Activated naive CD4-positive, alpha-beta T cell treated with anti-CD3 and anti-CD28 coated beads, Interleukin-2, amount 50 U/mL, for 24 hours (primary cell): ENCODE results near the gene NUAK1.

Source experiments
- H3K27ac Mint-ChIP-seq: one replicate; pipeline ENCODE4 v1.8.0; 2021; ENCODE audit warnings: mild to moderate bottlenecking, mixed read lengths
- H3K27me3 Mint-ChIP-seq: one replicate; pipeline ENCODE4 v1.8.0; 2021; ENCODE audit warnings: mixed read lengths
- H3K36me3 Mint-ChIP-seq: one replicate; pipeline ENCODE4 v1.8.0; 2021; ENCODE audit warnings: mixed read lengths
- H3K4me1 Mint-ChIP-seq: one replicate; pipeline ENCODE4 v1.8.0; 2021; ENCODE audit warnings: mixed read lengths
- H3K4me3 Mint-ChIP-seq: one replicate; pipeline ENCODE4 v1.8.0; 2021; ENCODE audit warnings: mild to moderate bottlenecking, mixed read lengths
- H3K9me3 Mint-ChIP-seq: one replicate; pipeline ENCODE4 v1.8.0; 2021; ENCODE audit warnings: mixed read lengths

NUAK1 gene

GRCh38 chr12:106110626-106111300 is 28.0 kb downstream of the NUAK1 start:
- H3K36me3 Mint-ChIP-seq: no peaks in the 10 kb centered on the region
- no peak overlapping the region for H3K4me3 Mint-ChIP-seq
- no peak overlapping the region for H3K27ac Mint-ChIP-seq
- no peaks in the 10 kb centered on the region for H3K9me3 Mint-ChIP-seq
- H3K27me3 Mint-ChIP-seq: peaks cover 14% of the 10 kb centered on the region
- H3K4me1 Mint-ChIP-seq: no peaks in the 10 kb centered on the region

GRCh38 chr12:106109168-106109910 is 29.4 kb downstream of the NUAK1 start:
- H3K9me3 Mint-ChIP-seq: no peaks in the 10 kb centered on the region
- no peaks in the 10 kb centered on the region for H3K4me1 Mint-ChIP-seq
- H3K27me3 Mint-ChIP-seq: peaks cover 17% of the 10 kb centered on the region
- H3K36me3 Mint-ChIP-seq: no peaks in the 10 kb centered on the region
- no peak overlapping the region for H3K4me3 Mint-ChIP-seq
- H3K27ac Mint-ChIP-seq: no peak overlapping the region

GRCh38 chr12:106108185-106108835 is 30.4 kb downstream of the NUAK1 start:
- no peaks in the 10 kb centered on the region for H3K4me1 Mint-ChIP-seq
- no peak overlapping the region for H3K4me3 Mint-ChIP-seq
- no peaks in the 10 kb centered on the region for H3K9me3 Mint-ChIP-seq
- no peak overlapping the region for H3K27ac Mint-ChIP-seq
- H3K36me3 Mint-ChIP-seq: no peaks in the 10 kb centered on the region
- peaks cover 19% of the 10 kb centered on the region for H3K27me3 Mint-ChIP-seq

GRCh38 chr12:106107566-106107965 is 31.2 kb downstream of the NUAK1 start:
- Mint-ChIP-seq H3K27me3 (peaks cover 19% of the 10 kb centered on the region), H3K36me3 (no peaks in the 10 kb centered on the region), H3K4me1 (no peaks in the 10 kb centered on the region), H3K4me3 (no peak overlapping the region), H3K27ac (no peak overlapping the region), H3K9me3 (no peaks in the 10 kb centered on the region)

- Mint-ChIP-seq H3K9me3 (no peaks in the 10 kb centered on the region), H3K27ac (no peak overlapping the region), H3K27me3 (peaks cover 19% of the 10 kb centered on the region)
These were observed 31.9 kb downstream of the NUAK1 start for GRCh38 chr12:106106892-106107291.

GRCh38 chr12:106106061-106106566 is 32.6 kb downstream of the NUAK1 start:
- Mint-ChIP-seq H3K4me3 (no peak overlapping the region), H3K36me3 (no peaks in the 10 kb centered on the region), H3K4me1 (no peaks in the 10 kb centered on the region), H3K9me3 (no peaks in the 10 kb centered on the region), H3K27me3 (peaks cover 19% of the 10 kb centered on the region), H3K27ac (no peak overlapping the region)

More at GRCh38 chr12:106106892-106107291, 31.9 kb downstream of the NUAK1 start:
- H3K4me1 Mint-ChIP-seq: no peaks in the 10 kb centered on the region
- no peak overlapping the region for H3K4me3 Mint-ChIP-seq
- no peaks in the 10 kb centered on the region for H3K36me3 Mint-ChIP-seq

- H3K9me3 Mint-ChIP-seq: no peaks in the 10 kb centered on the region
- no peak overlapping the region for H3K4me3 Mint-ChIP-seq
- no peaks in the 10 kb centered on the region for H3K4me1 Mint-ChIP-seq
- no peak overlapping the region for H3K27ac Mint-ChIP-seq
- H3K27me3 Mint-ChIP-seq: peaks cover 13% of the 10 kb centered on the region
- H3K36me3 Mint-ChIP-seq: no peaks in the 10 kb centered on the region
These were observed 37.0 kb downstream of the NUAK1 start for GRCh38 chr12:106101803-106102202.

GRCh38 chr12:106098691-106099200 is 40.0 kb downstream of the NUAK1 start:
- no peak overlapping the region for H3K4me3 Mint-ChIP-seq
- peaks cover 5% of the 10 kb centered on the region for H3K27me3 Mint-ChIP-seq
- no peaks in the 10 kb centered on the region for H3K9me3 Mint-ChIP-seq
- H3K36me3 Mint-ChIP-seq: no peaks in the 10 kb centered on the region
- H3K4me1 Mint-ChIP-seq: no peaks in the 10 kb centered on the region
- H3K27ac Mint-ChIP-seq: no peak overlapping the region

GRCh38 chr12:106097011-106097410 is 41.7 kb downstream of the NUAK1 start:
- Mint-ChIP-seq H3K4me3 (no peak overlapping the region), H3K9me3 (no peaks in the 10 kb centered on the region), H3K27me3 (peaks cover 4% of the 10 kb centered on the region), H3K36me3 (no peaks in the 10 kb centered on the region), H3K27ac (no peak overlapping the region), H3K4me1 (no peaks in the 10 kb centered on the region)

- Mint-ChIP-seq H3K4me3 (no peak overlapping the region), H3K9me3 (no peaks in the 10 kb centered on the region), H3K27ac (no peak overlapping the region), H3K27me3 (peaks cover 4% of the 10 kb centered on the region), H3K4me1 (no peaks in the 10 kb centered on the region), H3K36me3 (no peaks in the 10 kb centered on the region)
These were observed 42.4 kb downstream of the NUAK1 start for GRCh38 chr12:106096376-106096775.

- Mint-ChIP-seq H3K9me3 (no peaks in the 10 kb centered on the region), H3K4me1 (no peaks in the 10 kb centered on the region), H3K4me3 (no peak overlapping the region), H3K36me3 (no peaks in the 10 kb centered on the region), H3K27ac (no peak overlapping the region), H3K27me3 (peaks cover 2% of the 10 kb centered on the region)
These were observed 44.5 kb downstream of the NUAK1 start for GRCh38 chr12:106094304-106094703.

- H3K36me3 Mint-ChIP-seq: no peaks in the 10 kb centered on the region
- H3K9me3 Mint-ChIP-seq: no peaks in the 10 kb centered on the region
- no peak overlapping the region for H3K27ac Mint-ChIP-seq
- H3K4me1 Mint-ChIP-seq: no peaks in the 10 kb centered on the region
- no peak overlapping the region for H3K4me3 Mint-ChIP-seq
- H3K27me3 Mint-ChIP-seq: peaks cover 2% of the 10 kb centered on the region
These were observed 45.5 kb downstream of the NUAK1 start for GRCh38 chr12:106093246-106093645.

GRCh38 chr12:106091446-106091820 is 47.3 kb downstream of the NUAK1 start:
- Mint-ChIP-seq H3K27ac (no peak overlapping the region), H3K36me3 (no peaks in the 10 kb centered on the region), H3K27me3 (peaks cover 2% of the 10 kb centered on the region), H3K9me3 (no peaks in the 10 kb centered on the region), H3K4me1 (no peaks in the 10 kb centered on the region), H3K4me3 (no peak overlapping the region)

GRCh38 chr12:106090591-106091445 is 47.9 kb downstream of the NUAK1 start:
- Mint-ChIP-seq H3K36me3 (no peaks in the 10 kb centered on the region), H3K27me3 (peaks cover 2% of the 10 kb centered on the region), H3K9me3 (no peaks in the 10 kb centered on the region), H3K27ac (no peak overlapping the region), H3K4me1 (no peaks in the 10 kb centered on the region), H3K4me3 (no peak overlapping the region)

- Mint-ChIP-seq H3K36me3 (no peaks in the 10 kb centered on the region), H3K27ac (no peak overlapping the region), H3K4me1 (no peaks in the 10 kb centered on the region), H3K27me3 (peaks cover 2% of the 10 kb centered on the region), H3K9me3 (no peaks in the 10 kb centered on the region), H3K4me3 (no peak overlapping the region)
These were observed 48.8 kb downstream of the NUAK1 start for GRCh38 chr12:106089935-106090334.
